BJ (cell line): ENCODE data around the gene AOAH. TPM values are rescaled to one million over a fixed set of nuclear protein-coding genes. Genes with fewer than 3 reads are reported as not detected.

Experiments
- CTCF ChIA-PET: fragments of 350-600 bp; formaldehyde crosslinking; extraction: SDS; loops from one replicate; lab custom pipeline; 2021; ENCODE audit warnings: antibody characterized with exemption, inconsistent platforms; lab: Yijun Ruan, JAX
- POLR2A ChIA-PET: fragments of 300-600 bp; sonication (Branson Sonifier 250); formaldehyde crosslinking; extraction: SDS; loops from one replicate; lab custom pipeline; 2021; ENCODE audit warnings: antibody characterized with exemption; lab: Charles Lee
- DNase-seq: peaks from one replicate; pipeline ENCODE4 v3.0.0-alpha.2; 2011; ENCODE audit warnings: low read depth
- H3K27me3 ChIP-seq: 2 replicates; pipeline ENCODE4 v1.6.0; 2011; ENCODE audit warnings: low read length; ENCODE audit not compliant: control insufficient read depth, insufficient read depth
- H3K36me3 ChIP-seq: 2 replicates; pipeline ENCODE4 v1.5.1; 2011; ENCODE audit warnings: low read length; ENCODE audit not compliant: control insufficient read depth, insufficient read depth
- H3K4me3 ChIP-seq: 2 replicates; pipeline ENCODE4 v1.5.1; 2011; ENCODE audit warnings: low read depth, mild to moderate bottlenecking, control low read depth, low read length
- polyA plus RNA-seq: library from polyadenylated mRNA; depleted of rRNA; stranded (reverse); fragments of >200 nt; gene quantifications from 2 replicates; pipeline ENCODE4 v1.2.3, GENCODE V29; 2011
- TF ChIP-seq, protein P1 (sequence below): IDR thresholded peaks from 2 replicates; pipeline ENCODE4 v1.5.1; 2011; ENCODE audit warnings: low read depth, mild to moderate bottlenecking, control low read depth, inconsistent platforms, low read length, moderate library complexity; ENCODE audit not compliant: insufficient read depth

Gene AOAH
- polyA plus RNA-seq, 1 experiment: not detected

DNA sequence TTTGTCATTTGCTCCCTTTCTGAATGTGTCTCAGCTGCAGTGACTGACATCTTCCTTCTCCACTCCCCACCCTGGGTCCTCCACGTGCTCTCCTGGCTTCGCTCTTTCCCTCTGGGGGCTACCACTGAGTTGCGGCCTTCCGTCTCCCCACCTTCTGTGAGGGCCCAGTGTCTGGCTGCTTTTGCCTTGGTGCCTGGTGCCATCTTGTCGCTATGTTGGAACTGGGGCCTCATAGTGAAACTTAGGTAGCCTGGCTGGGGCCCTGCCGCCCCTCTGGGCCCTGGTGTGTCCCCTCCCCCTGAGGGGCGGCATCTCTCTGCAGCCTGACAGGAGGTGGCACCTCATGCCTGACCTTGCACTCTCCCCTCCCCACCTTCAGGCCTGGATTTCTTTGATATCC is 190.6 kb downstream of the AOAH start:
- TF ChIP-seq, protein P1, sequence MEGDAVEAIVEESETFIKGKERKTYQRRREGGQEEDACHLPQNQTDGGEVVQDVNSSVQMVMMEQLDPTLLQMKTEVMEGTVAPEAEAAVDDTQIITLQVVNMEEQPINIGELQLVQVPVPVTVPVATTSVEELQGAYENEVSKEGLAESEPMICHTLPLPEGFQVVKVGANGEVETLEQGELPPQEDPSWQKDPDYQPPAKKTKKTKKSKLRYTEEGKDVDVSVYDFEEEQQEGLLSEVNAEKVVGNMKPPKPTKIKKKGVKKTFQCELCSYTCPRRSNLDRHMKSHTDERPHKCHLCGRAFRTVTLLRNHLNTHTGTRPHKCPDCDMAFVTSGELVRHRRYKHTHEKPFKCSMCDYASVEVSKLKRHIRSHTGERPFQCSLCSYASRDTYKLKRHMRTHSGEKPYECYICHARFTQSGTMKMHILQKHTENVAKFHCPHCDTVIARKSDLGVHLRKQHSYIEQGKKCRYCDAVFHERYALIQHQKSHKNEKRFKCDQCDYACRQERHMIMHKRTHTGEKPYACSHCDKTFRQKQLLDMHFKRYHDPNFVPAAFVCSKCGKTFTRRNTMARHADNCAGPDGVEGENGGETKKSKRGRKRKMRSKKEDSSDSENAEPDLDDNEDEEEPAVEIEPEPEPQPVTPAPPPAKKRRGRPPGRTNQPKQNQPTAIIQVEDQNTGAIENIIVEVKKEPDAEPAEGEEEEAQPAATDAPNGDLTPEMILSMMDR: no peak
- Histone ChIP-seq H3K36me3 (no peaks in the 10 kb centered on the region), H3K4me3 (no peak overlapping the region), H3K27me3 (no peaks in the 10 kb centered on the region)
- no peak for DNase-seq
- ChIA-PET POLR2A (no interaction called here), CTCF (no interaction called here)

DNA sequence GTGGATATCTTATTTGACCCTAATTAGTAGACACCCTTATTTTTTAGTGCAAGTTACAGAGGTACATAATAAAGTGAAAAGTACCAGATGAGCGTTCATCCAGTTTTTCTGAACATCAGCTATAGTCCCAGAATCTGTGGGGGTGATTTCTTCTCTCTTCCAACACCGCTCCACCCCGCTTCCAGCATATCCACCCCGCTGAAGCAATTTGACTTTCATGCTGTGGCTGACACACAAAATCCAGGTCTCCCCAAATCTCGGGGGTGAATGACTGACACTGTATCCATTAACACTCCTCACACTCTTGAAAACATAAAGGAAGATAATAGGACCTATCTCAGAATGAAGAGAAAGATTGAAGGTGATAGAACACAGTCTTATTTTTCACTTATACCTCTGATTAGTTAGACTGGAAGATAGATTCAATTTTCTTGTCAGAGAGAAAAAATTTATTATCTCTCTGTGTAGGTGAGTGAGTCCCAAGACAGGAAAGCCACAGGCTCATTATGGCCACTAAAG is 191.3 kb downstream of the AOAH start:
- TF ChIP-seq, protein P1: no peak
- no peak for DNase-seq
- no peaks in the 10 kb centered on the region for H3K36me3 ChIP-seq
- no peaks in the 10 kb centered on the region for H3K27me3 ChIP-seq
- CTCF ChIA-PET: interaction anchor here (1.3 kb wide), 1 partner anchor 8 kb away, joined by 3 read pairs; no protein-coding TSS in a partner anchor
- H3K4me3 ChIP-seq: no peak overlapping the region
- POLR2A ChIA-PET: no interaction called here

DNA sequence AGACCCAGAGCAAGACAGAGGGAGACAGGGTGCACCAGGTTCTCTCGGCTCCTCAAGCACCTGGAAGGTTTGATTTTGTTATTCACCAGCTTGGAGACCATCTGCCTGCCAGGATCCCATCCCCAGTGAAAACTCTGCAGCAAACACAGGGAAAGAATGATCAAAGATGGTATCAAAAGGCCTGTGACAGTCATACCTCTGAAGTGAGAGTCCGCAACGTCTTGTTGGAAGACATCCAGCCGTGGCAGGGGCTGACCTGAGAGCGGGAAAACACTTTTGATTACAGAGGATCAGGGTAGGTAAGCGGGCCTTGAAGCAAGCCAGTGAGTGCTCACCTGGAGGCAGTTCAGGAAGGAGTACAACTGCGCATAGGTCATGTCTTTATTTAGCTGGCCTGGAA is 192.3 kb downstream of the AOAH start:
- Histone ChIP-seq H3K27me3 (no peaks in the 10 kb centered on the region), H3K4me3 (no peak overlapping the region), H3K36me3 (no peaks in the 10 kb centered on the region)
- ChIA-PET CTCF (interaction anchor here (1.3 kb wide), 1 partner anchor 9 kb away, joined by 3 read pairs; no protein-coding TSS in a partner anchor), POLR2A (no interaction called here)
- TF ChIP-seq, protein P1: no peak
- DNase-seq: no peak

DNA sequence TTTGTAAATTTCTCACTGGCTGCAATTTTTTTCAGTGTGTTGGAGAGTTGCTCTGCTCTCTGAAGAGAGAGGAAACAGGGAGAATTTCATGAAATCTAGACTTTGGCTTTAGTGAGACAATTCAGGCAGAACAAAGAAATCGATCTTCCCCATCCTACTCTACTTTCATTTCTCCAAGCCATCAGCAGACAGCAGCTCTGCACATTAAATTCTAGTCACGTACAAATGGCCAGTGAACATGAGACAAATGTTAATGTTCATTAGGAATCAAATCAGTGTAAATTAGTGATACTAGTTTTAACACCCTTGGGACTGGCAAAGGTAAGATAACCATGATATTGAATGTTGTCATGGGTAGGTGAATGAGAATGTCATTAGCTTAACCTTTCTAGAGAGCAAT is 193.8 kb downstream of the AOAH start:
- no peak overlapping the region for H3K4me3 ChIP-seq
- POLR2A ChIA-PET: no interaction called here
- no peak for DNase-seq
- H3K27me3 ChIP-seq: no peaks in the 10 kb centered on the region
- CTCF ChIA-PET: interaction anchor here (1.2 kb wide), 1 partner anchor 141 kb away, joined by 3 read pairs; no protein-coding TSS in a partner anchor
- TF ChIP-seq, protein P1: no peak
- H3K36me3 ChIP-seq: no peaks in the 10 kb centered on the region

DNA sequence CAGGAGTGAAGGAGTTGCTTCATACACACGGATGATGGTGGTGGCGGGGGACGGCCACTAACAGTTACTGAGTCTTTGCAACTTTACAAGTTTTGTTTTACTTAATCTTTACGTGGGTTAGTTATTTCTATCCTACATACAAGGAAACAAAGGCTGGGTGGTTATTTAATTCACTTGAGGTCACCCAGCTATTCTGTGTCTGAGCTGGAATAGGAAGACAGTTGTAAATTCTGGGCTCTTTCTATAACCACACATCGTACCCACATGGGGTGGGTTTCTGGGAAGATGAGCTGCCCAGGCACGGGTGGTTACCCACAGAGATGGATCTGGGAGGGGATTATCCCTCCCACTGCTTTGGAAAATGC is 196.8 kb downstream of the AOAH start:
- Histone ChIP-seq H3K27me3 (0 out of 2 replicates have a peak, but pooled peaks cover 3% of the 10 kb centered on the region), H3K4me3 (no peak overlapping the region), H3K36me3 (no peaks in the 10 kb centered on the region)
- no peak for DNase-seq
- ChIA-PET POLR2A (no interaction called here), CTCF (interaction anchor here (0.8 to 2.3 kb wide), 2 partner anchors 141 to 143 kb away, joined by 4 to 11 read pairs; no protein-coding TSS in a partner anchor)
- TF ChIP-seq, protein P1: no peak
